MM.1S (cell line): ENCODE measurements around the gene ATP8B1.

Experiments used
- EZH2 ChIP-seq: fragments of 300-600 bp; sonication (generic); optimal IDR thresholded peaks from 2 replicates; pipeline ENCODE3; 2017; ENCODE audit warnings: low read depth, mild to moderate bottlenecking, antibody characterized with exemption, low read length, mixed read lengths
- TF ChIP-seq, protein P1 (sequence below): fragments of 300-600 bp; sonication (generic); IDR thresholded peaks from 2 replicates; pipeline ENCODE4 v1.5.1; 2016; ENCODE audit warnings: antibody characterized with exemption, low read length, mixed read lengths

DNA sequence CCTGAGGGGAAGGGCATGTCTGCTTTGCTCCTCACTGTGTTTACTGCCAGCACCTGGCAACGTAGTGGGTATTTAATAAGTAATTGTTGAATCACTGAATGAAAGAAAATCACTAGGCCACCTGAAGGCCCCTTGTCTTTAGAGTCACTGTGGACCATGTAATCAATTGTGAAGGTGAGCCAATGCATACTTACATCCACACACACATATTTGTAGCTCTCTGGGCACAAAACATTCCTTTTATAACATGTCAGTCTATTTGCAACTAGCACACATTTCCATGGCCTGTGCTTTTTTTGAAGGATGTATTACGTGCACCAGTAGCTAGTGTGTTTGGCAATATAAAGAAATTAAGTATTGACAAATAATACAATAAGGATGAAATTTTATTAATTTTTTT lies 11.2 kb downstream of the ATP8B1 start:
- TF ChIP-seq, protein P1, sequence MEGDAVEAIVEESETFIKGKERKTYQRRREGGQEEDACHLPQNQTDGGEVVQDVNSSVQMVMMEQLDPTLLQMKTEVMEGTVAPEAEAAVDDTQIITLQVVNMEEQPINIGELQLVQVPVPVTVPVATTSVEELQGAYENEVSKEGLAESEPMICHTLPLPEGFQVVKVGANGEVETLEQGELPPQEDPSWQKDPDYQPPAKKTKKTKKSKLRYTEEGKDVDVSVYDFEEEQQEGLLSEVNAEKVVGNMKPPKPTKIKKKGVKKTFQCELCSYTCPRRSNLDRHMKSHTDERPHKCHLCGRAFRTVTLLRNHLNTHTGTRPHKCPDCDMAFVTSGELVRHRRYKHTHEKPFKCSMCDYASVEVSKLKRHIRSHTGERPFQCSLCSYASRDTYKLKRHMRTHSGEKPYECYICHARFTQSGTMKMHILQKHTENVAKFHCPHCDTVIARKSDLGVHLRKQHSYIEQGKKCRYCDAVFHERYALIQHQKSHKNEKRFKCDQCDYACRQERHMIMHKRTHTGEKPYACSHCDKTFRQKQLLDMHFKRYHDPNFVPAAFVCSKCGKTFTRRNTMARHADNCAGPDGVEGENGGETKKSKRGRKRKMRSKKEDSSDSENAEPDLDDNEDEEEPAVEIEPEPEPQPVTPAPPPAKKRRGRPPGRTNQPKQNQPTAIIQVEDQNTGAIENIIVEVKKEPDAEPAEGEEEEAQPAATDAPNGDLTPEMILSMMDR, result no peak
- TF ChIP-seq EZH2, result no peak
